Stimulated activated CD8-positive, alpha-beta memory T cell treated with anti-CD3 and anti-CD28 coated beads, Interleukin-2, amount 100 ng/mL, for 1 hour (primary cell): ENCODE data around the gene HSD17B3.
"Not testable (repeated sequence)": the region's sequence is repeated elsewhere in the genome, so short reads cannot be mapped to it uniquely, and the experiment has no call there.

Source experiments
- DNase-seq, 2 donors: peaks; one replicate each; pipeline ENCODE4 v3.0.0-alpha.2; 2020; ENCODE audit warnings: low read depth in 2 of 2

HSD17B3 gene

GRCh38 chr9:96302021-96302420 lies at the start of gene HSD17B3:
HSD17B3 (minus strand) TSS chr9:96302176; CDS start chr9:96302104, 72 bp downstream.
- DNase-seq, result no peak

DNA sequence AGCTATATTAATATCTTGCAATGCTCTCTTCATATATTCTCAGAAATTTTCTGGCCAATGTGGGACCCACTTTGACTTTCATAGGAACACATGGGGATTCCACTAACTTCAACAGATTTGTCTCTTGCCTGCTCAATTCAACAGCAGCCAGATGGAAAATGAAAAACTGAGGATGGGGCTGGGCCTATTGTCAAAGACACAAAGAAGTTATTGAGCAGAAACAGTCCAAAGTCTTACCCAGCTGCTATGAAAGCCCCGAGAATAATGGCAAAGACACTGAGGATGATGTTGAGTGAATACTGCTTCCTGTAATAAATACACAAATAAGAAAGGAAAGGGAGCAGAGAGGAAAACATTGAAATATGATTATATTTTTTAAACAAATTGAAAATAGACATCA lies 48.9 kb upstream of the HSD17B3 start:
- no peak for DNase-seq

DNA sequence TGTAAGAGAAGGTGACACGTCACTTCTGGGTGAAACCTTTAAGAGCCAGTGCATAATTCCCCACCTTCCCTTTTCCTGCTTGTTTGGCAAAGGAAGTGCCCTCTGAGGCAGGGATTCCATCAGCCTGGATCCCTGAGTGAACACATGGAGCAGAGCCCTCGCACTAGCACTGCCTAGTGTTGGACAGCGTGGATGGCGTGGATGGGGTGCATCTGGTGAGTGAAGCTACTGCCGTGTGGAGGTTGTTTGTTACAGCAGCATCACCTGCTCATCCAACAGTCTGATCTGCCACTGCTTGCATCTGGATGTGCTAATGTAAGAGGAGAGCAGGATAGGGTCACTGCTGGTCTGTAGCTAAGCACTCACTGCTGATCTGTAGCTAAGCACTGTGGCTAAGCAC lies 46.3 kb upstream of the HSD17B3 start:
- DNase-seq, result no peak

GRCh38 chr9:96345551-96345950 lies 43.6 kb upstream of the HSD17B3 start:
- DNase-seq, result no peak

- no peak for DNase-seq
These were observed 42.6 kb upstream of the HSD17B3 start for GRCh38 chr9:96344458-96345180.

DNA sequence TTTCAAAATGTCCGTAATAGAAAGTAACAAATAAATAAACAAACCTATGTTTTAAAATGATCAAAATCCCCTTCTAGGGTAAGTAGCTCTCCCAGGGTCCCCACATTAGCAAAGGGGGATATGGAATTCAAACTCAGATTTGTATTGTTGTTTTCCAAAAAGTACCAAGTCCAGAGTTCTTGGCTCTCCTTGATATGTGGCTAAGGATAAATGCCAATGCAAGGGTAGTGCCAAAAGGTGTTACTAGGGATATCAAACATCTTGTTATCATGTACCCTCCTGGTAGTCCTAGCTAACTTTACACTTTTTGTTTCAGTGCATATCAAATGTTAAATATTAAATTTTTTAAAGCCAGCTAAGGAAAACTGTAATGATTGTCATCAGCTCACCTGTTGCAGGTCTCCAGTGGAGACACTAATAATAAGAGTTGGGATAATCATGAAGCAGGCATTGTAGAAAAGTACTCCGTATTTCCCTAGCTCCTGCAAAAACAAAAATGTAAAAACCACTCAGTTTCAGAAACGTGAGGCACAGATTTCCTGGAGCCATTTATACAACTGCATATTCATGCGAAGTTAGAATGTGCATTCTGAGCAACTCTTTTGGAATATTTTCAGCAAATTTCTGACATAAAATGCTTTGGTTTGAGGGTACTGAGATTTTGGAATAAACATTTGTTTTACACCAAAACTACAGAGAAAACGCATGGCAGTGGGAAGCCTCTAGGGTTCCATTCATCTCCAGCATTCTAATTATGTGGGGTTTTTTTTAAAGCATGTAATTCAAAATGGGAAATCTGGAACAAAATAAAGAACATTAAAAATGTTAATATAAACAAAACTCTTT lies 41.8 kb upstream of the HSD17B3 start:
- no peak for DNase-seq

DNA sequence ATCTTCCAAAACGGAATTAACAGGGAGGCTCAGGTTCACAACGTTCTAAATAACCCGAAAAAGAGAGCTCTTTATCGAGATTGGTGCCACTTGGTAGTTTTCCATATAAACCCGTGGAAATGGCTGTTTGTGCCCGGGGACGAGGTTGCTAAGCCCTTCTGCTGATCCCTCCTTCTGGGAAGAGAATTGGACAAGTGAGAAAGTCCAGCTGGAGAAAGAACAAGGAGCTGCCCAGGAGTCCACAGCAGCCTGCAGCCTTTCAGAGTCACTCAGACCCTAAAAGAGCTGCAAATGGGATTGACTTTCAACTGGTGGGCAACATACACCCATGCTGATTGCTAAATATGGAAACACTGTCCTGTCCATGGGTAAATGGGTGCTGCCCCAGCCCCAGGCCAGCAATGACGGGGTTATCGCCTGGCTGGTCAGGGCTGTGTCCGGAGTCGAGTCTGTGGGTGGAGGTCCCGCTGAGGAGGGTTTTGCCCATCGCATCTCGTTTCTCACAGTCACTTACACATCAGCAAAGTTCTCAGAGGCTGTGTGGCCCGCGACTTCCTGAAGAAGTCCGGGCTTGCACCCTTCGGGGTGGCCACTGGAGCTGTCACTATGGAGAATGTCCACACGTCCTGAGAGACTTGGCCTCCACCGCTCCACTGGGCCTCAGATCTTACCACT lies 40.7 kb upstream of the HSD17B3 start:
- DNase-seq, result no peak

DNA sequence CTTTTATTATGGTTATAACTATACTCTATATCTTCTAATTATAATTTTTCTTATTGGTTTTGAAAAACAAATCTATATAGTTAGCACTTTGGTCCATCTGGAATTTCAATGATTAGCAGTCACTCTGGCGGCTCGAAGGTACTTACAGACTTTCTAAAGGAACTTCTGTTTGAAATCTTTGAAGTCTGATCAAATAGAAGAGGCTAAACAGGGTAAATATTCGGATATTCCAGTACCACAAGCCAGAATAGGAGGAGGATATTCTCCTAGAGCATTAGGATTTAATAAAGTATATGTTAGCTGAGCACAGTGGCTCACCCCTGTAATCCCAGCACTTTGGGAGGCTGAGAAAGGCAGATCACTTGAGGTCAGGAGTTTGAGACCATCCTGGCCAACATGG lies 38.7 kb upstream of the HSD17B3 start:
- DNase-seq, result no peak

DNA sequence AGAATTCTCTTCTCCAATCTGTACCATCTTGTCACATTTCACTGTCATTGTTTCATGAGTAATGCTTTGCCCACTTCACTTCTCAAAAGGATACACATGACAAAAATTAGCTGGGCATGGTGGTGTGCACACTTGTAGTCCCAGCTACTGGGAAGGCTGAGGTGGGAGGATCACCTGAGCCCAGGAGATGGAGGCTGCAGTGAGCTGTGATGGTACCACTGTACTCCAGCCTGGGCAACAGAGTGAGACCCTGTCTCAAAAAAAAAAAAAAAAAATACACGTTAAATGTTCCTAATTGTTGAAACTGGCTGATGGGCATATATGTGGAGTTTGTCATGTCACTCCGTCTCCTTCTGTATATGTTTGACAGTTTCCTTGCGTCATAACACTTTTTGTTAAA lies 36.3 kb upstream of the HSD17B3 start:
- no peak for DNase-seq

- no peak for DNase-seq
These were observed 32.0 kb upstream of the HSD17B3 start for GRCh38 chr9:96333958-96334357.

- no peak for DNase-seq
These were observed 29.4 kb upstream of the HSD17B3 start for GRCh38 chr9:96331236-96331947.

DNA sequence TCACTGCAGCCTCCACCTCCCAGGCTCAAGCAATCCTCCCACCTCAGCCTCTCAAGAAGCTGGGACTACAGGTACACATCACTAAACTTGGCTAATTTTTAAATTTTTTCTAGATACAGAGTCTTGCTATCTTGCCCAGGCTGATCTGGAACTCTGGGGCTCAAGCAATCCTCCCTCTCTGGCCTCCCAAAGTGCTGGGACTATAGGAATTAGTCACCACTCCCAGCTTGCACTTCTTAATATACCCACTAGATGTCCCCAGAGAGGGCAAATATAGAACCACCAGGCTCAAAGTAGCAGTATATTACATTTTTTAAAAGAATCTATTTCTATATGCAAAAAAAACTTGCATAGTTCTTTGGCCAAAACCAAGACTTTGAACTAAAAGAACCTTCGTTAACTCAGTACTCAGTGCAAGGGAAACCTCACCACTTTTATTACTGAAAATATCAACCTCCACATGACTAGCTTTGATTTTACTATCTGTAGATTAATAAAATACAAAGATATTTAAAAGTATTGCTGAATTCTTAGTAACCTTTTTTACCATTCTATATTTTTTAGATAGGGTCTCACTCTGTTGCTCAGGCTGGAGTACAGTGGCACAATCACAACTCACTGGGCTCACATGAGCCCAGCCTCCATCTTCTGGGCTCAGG lies 25.8 kb upstream of the HSD17B3 start:
- DNase-seq, result no peak

GRCh38 chr9:96323169-96323568 lies 21.2 kb upstream of the HSD17B3 start:
- no peak for DNase-seq

DNA sequence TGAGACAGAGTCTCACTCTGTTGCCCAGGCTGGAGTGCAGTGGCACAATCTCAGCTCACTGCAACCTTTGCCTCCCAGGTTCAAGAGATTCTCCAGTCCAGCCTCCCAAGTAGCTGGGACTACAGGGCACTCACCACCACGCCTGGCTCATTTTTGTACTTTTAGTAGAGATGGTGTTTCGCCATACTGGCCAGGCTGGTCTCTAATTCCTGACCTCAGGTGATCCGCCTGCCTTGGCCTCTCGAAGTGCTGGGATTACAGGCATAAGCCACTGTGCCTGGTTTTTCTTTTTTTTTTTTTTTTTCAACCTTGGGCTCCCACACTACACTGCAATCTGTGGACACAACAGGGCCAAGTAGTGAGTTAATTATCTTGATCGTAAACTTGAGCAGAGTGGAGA lies 20.8 kb upstream of the HSD17B3 start:
- DNase-seq, result not testable (repeated sequence)

DNA sequence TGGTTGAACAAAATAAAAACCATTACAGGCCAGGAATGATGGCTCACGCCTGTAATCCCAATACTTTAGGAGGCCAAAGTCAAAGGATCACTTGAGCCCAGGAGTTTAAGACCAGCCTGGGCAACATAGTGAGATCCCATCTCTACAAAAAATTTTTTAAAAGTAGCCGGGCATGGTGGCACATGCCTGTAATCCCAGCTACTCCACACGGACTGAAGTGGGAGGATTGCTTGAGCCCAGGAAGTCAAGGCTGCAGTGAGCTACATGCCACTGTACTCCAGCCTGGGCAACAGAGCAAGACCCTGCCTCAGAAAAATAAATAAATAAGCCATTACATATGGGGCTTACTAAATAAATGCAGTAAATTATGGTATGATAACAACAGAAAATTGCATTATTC lies 20.2 kb upstream of the HSD17B3 start:
- not testable (repeated sequence) for DNase-seq

GRCh38 chr9:96321515-96321914 lies 19.5 kb upstream of the HSD17B3 start:
- no peak for DNase-seq

- no peak for DNase-seq
These were observed 18.8 kb upstream of the HSD17B3 start for GRCh38 chr9:96320749-96321280.

GRCh38 chr9:96318921-96319565 lies 17.1 kb upstream of the HSD17B3 start:
- no peak for DNase-seq

DNA sequence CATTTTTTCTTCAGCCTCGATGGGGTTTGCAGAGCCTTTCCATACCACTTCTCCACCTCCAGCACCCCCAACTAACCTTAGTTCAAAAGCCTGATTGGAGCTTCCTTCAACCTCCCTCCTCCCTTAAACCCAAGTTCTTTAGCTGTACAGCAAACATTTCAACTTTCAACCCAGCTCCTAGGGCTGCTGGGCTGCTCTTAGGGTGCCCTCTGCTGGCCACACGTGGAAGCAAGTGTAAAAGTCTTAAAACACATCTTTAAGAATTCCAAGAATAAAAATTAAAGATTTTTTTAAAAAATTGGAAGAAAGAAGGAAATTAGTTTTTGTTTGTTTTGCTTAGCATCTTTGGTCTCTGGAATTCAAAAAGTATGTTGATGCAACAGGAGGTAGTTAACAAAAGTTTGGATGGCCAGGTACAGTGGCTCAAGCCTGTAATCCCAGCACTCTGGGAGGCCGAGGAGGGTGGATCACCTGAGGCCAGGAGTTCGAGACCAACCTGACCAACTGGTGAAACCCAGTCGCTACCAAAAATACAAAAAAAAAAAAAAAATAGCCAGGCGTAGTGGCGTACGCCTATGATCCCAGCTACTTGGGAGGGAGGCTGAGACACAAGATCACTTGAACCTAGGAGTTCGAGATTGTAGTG lies 15.5 kb upstream of the HSD17B3 start:
- peak; percentile 17 to 34 for DNase-seq

DNA sequence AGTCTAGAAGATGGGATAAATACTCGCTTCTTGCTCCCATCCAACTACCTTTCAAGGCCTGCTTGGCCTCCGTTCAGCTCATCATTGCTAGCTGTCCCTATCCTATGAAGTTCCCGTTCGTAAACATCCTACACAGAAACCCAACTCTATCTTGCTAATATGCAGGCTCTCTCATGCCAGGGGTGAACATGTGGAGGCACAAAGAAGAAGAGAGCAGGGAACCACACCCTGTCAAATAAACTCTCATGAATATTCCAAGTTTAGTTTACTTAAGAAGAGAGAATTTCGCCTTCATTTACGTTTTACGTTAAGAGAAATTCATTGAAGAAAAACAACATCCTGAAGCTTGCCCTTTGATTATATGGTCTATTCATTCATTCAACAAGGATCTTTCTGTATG lies 7.9 kb upstream of the HSD17B3 start:
- DNase-seq, result no peak
